Choroid plexus epithelial cell (primary cell): ENCODE results near the gene BCAS2.

Experiments
- DNase-seq: peaks from one replicate; pipeline ENCODE4 v3.0.0-alpha.2; 2010; ENCODE audit warnings: low read depth
- H3K4me3 ChIP-seq: 2 replicates; pipeline ENCODE4 v1.5.1; 2011; ENCODE audit warnings: low read depth, mild to moderate bottlenecking, control low read depth, low read length, moderate library complexity
- TF ChIP-seq, protein P1 (sequence below): conservative IDR thresholded peaks from 2 replicates; pipeline ENCODE4 v1.5.1; 2011; ENCODE audit warnings: low read depth, mild to moderate bottlenecking, control low read depth, inconsistent platforms, low read length, moderate library complexity

BCAS2 gene

GRCh38 chr1:114559356-114559755 is 22.1 kb downstream of the BCAS2 start:
- no peak overlapping the region for H3K4me3 ChIP-seq
- DNase-seq, result no peak

GRCh38 chr1:114558544-114558943 is 22.9 kb downstream of the BCAS2 start:
- DNase-seq, result peak; percentile 26
- no peak overlapping the region for H3K4me3 ChIP-seq
- TF ChIP-seq, protein P1, sequence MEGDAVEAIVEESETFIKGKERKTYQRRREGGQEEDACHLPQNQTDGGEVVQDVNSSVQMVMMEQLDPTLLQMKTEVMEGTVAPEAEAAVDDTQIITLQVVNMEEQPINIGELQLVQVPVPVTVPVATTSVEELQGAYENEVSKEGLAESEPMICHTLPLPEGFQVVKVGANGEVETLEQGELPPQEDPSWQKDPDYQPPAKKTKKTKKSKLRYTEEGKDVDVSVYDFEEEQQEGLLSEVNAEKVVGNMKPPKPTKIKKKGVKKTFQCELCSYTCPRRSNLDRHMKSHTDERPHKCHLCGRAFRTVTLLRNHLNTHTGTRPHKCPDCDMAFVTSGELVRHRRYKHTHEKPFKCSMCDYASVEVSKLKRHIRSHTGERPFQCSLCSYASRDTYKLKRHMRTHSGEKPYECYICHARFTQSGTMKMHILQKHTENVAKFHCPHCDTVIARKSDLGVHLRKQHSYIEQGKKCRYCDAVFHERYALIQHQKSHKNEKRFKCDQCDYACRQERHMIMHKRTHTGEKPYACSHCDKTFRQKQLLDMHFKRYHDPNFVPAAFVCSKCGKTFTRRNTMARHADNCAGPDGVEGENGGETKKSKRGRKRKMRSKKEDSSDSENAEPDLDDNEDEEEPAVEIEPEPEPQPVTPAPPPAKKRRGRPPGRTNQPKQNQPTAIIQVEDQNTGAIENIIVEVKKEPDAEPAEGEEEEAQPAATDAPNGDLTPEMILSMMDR, result no peak

More at GRCh38 chr1:114559356-114559755, 22.1 kb downstream of the BCAS2 start:
- TF ChIP-seq, protein P1, result no peak

DNA sequence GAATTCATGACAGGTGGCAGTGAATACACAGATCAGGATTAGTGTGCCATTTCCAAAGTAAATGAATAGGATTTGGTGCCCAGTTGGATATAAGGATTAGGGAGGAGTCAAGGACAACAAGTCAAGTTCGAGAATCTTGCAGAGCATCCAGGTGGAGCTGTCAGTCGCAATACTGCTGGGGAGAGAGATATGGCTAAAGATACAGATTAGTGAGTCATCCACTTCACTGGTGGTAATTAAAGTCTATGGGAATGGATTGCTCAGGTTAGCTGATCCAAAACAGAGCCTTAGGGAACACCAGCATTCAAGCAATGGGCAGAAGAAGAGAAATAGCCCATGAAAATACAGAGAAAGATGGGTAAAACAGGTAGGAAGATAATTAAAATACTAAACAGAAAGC is 26.8 kb downstream of the BCAS2 start:
- TF ChIP-seq, protein P1, result no peak
- no peak for DNase-seq
- H3K4me3 ChIP-seq, result no peak overlapping the region

DNA sequence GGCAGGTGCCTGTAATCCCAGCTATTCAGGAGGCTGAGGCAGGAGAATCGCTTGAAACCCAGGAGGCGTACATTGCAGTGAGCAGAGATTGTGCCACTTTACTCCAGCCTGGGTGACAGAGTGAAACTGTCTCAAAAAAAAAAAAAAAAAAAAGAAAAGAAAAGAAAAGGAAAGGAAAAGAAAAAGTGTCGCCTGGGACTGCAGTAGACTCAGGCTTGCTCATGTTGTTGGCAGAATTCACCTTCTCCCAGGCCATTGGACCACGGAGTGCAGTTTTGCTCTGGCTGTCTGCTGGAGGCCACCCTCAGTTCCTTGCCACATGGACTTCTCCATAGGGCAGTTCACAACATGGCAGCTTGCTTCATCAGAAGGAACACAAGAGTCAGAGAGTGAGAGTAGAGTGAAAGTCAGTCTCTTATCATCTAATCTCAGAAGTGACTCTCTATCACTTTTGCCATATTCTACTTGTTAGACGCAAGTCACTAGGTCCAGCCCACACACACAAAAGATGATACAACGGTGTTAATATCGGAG is 29.2 kb downstream of the BCAS2 start:
- H3K4me3 ChIP-seq, result no peak overlapping the region
- DNase-seq, result no peak
- TF ChIP-seq, protein P1, result no peak

DNA sequence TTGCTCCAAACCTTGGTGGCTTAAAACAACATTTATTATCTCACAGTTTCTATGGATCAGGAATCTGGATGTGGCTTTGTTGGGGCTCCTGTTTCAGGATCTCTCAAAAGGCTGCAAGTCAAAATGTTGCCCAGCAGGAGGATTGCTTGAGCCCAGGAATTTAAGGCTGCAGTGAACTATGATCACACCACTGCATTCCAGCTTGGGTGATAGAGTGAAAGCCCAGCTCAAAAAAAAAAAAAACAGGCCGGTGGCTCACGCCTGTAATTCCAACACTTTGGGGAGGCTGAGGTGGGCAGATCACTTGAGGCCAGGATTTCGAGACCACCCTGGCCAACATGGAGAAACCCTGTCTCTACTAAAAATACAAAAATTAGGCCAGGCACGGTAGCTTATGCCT is 30.0 kb downstream of the BCAS2 start:
- TF ChIP-seq, protein P1, result peak; percentile 9
- H3K4me3 ChIP-seq, result no peak overlapping the region
- peak; percentile 20 for DNase-seq

GRCh38 chr1:114550336-114550735 is 31.1 kb downstream of the BCAS2 start:
- TF ChIP-seq, protein P1, result no peak
- no peak overlapping the region for H3K4me3 ChIP-seq
- DNase-seq, result no peak

GRCh38 chr1:114549137-114549536 is 32.3 kb downstream of the BCAS2 start:
- TF ChIP-seq, protein P1, result no peak
- peak; percentile 5 for DNase-seq

More at GRCh38 chr1:114549137-114549536, 32.3 kb downstream of the BCAS2 start:
- no peak overlapping the region for H3K4me3 ChIP-seq
